C4-2B (cell line): ENCODE data around the gene TEX26.

Source experiments
- ZFX ChIP-seq: fragments of 450-650 bp; IDR thresholded peaks from 2 replicates; pipeline ENCODE4 v1.6.1; 2017
- TF ChIP-seq, protein P1 (sequence below): fragments of 450-650 bp; conservative IDR thresholded peaks from 2 replicates; pipeline ENCODE4 v1.5.1; 2017; ENCODE audit warnings: mild to moderate bottlenecking

DNA sequence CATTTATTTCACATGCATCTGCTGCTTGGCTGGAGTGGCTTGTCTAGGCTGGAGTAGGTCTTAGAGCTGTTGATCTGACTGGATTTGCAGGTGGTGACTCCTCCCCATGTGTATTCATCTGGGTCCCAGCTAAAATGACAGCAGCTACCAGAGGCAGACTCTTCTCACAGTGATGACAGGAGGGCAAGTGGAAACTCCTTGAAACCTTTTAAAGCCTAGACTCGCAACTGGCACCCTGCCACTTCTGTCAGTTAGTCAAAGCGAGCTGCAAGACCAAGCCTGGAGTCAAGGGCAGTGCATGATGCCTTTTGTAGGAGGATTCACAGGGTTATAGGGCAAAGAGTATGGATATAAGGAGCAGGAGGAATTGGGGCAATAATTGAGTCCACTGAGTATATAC lies 65.2 kb downstream of the TEX26 start:
- TF ChIP-seq, protein P1, sequence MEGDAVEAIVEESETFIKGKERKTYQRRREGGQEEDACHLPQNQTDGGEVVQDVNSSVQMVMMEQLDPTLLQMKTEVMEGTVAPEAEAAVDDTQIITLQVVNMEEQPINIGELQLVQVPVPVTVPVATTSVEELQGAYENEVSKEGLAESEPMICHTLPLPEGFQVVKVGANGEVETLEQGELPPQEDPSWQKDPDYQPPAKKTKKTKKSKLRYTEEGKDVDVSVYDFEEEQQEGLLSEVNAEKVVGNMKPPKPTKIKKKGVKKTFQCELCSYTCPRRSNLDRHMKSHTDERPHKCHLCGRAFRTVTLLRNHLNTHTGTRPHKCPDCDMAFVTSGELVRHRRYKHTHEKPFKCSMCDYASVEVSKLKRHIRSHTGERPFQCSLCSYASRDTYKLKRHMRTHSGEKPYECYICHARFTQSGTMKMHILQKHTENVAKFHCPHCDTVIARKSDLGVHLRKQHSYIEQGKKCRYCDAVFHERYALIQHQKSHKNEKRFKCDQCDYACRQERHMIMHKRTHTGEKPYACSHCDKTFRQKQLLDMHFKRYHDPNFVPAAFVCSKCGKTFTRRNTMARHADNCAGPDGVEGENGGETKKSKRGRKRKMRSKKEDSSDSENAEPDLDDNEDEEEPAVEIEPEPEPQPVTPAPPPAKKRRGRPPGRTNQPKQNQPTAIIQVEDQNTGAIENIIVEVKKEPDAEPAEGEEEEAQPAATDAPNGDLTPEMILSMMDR: no peak
- TF ChIP-seq ZFX: no peak
